K562 (cell line): Measurements from ENCODE around the gene SMIM36.

Experiments used
- EZH2 ChIP-seq: IDR thresholded peaks from 2 replicates; pipeline ENCODE4 v1.6.1; 2012; ENCODE audit warnings: low read depth, mild to moderate bottlenecking, inconsistent platforms, low read length, borderline replicate concordance
- FOXK2 ChIP-seq, 2 experiments: fragments of 450-650 bp; IDR thresholded peaks in 1 of 2; conservative IDR thresholded peaks in 1 of 2; 2 replicates each; pipeline ENCODE4 v1.6.1; 2016; ENCODE audit warnings: low read depth in 2 of 2, mild to moderate bottlenecking in 1 of 2
- HDGF ChIP-seq: fragments of 450-650 bp; IDR thresholded peaks from 2 replicates; pipeline ENCODE4 v1.6.1; 2016
- LARP7 ChIP-seq: fragments of 450-650 bp; IDR thresholded peaks from 2 replicates; pipeline ENCODE4 v1.6.1; 2016
- MAFK ChIP-seq: IDR thresholded peaks from 2 replicates; pipeline ENCODE4 v1.6.1; 2011; ENCODE audit warnings: low read length, improper control_type of control experiment
- MAX ChIP-seq: sonication (generic); formaldehyde crosslinking; IDR thresholded peaks from 2 replicates; pipeline ENCODE4 v1.9.0; 2022; ENCODE audit warnings: mild to moderate bottlenecking, missing genetic modification reagents
- NFE2 ChIP-seq: IDR thresholded peaks from 2 replicates; pipeline ENCODE4 v1.6.1; 2014; ENCODE audit warnings: antibody characterized with exemption, low read depth
- NR3C1 ChIP-seq: sonication (generic); formaldehyde crosslinking; IDR thresholded peaks from 2 replicates; pipeline ENCODE4 v1.8.1; 2022; ENCODE audit warnings: missing genetic modification reagents
- SIN3B ChIP-seq: fragments of 450-650 bp; IDR thresholded peaks from 2 replicates; pipeline ENCODE4 v1.6.1; 2017; ENCODE audit warnings: low read depth, mild to moderate bottlenecking, moderate library complexity
- SRSF9 ChIP-seq: fragments of 200-400 bp; formaldehyde crosslinking; IDR thresholded peaks from 2 replicates; pipeline ENCODE4 v1.6.1; 2017; ENCODE audit warnings: low read depth, low read length, borderline replicate concordance
- THRA ChIP-seq: fragments of 450-650 bp; IDR thresholded peaks from 2 replicates; pipeline ENCODE4 v1.6.1; 2017; ENCODE audit warnings: mild to moderate bottlenecking, moderate library complexity
- ZNF785 ChIP-seq: fragments of 250-450 bp; sonication (Bioruptor Pico); IDR thresholded peaks from 2 replicates; pipeline ENCODE4 v1.4.0; 2020; ENCODE audit warnings: mild to moderate bottlenecking

- TF ChIP-seq LARP7 (no peak), MAFK (no peak), EZH2 (no peak), ZNF785 (no peak), THRA (no peak), FOXK2 (conservative IDR thresholded peaks at IDR 0.05 in 1 of 2, IDR thresholded peaks at IDR 0.05 in 1 of 2; ENCODE audit: low read depth in 2 of 2) (no peak), NFE2 (no peak), SIN3B (no peak), SRSF9 (no peak), HDGF (no peak), NR3C1 (no peak), MAX (CRISPR knock-in tag) (no peak)
Measured at GRCh38 chr17:55545806-55546205, 34.6 kb upstream of the SMIM36 start.
